Caco-2 (cell line): ENCODE results near the gene CABP7. TPM values are rescaled to one million over a fixed set of nuclear protein-coding genes. Genes with fewer than 3 reads are reported as not detected.

Source experiments
- BruUV-seq: library from RNA; stranded (reverse); fragments of 400-500 nt; replicated peaks from 2 replicates; lab custom pipeline; 2021; lab: Mats Ljungman, UMichigan
- CTCF ChIA-PET: fragments of 300-600 bp; sonication (Branson Sonifier 250); formaldehyde crosslinking; loops from one replicate; lab custom pipeline; 2022; ENCODE audit warnings: antibody characterized with exemption; lab: Charles Lee
- POLR2A ChIA-PET: fragments of 300-600 bp; sonication (Branson Sonifier 250); formaldehyde crosslinking; loops from one replicate; lab custom pipeline; 2022; ENCODE audit warnings: antibody characterized with exemption; lab: Charles Lee
- DNase-seq, 2 experiments: peaks; one replicate each; pipeline versions ENCODE4 v3.0.0 to v3.0.0-alpha.2; 2020 to 2022
- H3K27me3 ChIP-seq: replicated peaks from 2 replicates; pipeline ENCODE4 v1.6.0; 2011; ENCODE audit warnings: low read length; ENCODE audit not compliant: control insufficient read depth, insufficient read depth
- H3K36me3 ChIP-seq: 2 replicates; pipeline ENCODE4 v1.5.1; 2011; ENCODE audit warnings: low read length; ENCODE audit not compliant: control insufficient read depth, insufficient read depth
- H3K4me1 ChIP-seq: fragments of 250-450 bp; sonication (Bioruptor Pico); 2 replicates; pipeline ENCODE4 v1.5.1; 2020; ENCODE audit warnings: mild to moderate bottlenecking
- H3K4me3 ChIP-seq: 2 replicates; pipeline ENCODE4 v1.5.1; 2011; ENCODE audit warnings: low read depth, mild to moderate bottlenecking, control low read depth, low read length
- H3K9me3 ChIP-seq: fragments of 250-450 bp; sonication (Bioruptor Pico); 2 replicates; pipeline ENCODE4 v1.5.1; 2020; ENCODE audit warnings: mild to moderate bottlenecking, moderate library complexity
- H3K27ac Mint-ChIP-seq: one replicate; pipeline ENCODE4 v1.8.0; 2022; ENCODE audit warnings: mixed read lengths; ENCODE audit not compliant: unreplicated experiment
- H3K27me3 Mint-ChIP-seq: one replicate; pipeline ENCODE4 v1.8.0; 2022; ENCODE audit warnings: mixed read lengths; ENCODE audit not compliant: insufficient read depth, unreplicated experiment
- H3K36me3 Mint-ChIP-seq: one replicate; pipeline ENCODE4 v1.8.0; 2022; ENCODE audit warnings: mild to moderate bottlenecking, mixed read lengths; ENCODE audit not compliant: insufficient read depth, unreplicated experiment
- H3K4me1 Mint-ChIP-seq: one replicate; pipeline ENCODE4 v1.8.0; 2022; ENCODE audit warnings: low read depth, mixed read lengths; ENCODE audit not compliant: unreplicated experiment
- H3K4me3 Mint-ChIP-seq: one replicate; pipeline ENCODE4 v1.8.0; 2022; ENCODE audit warnings: mild to moderate bottlenecking, moderate library complexity, mixed read lengths; ENCODE audit not compliant: unreplicated experiment
- H3K9me3 Mint-ChIP-seq: one replicate; pipeline ENCODE4 v1.8.0; 2022; ENCODE audit warnings: mixed read lengths; ENCODE audit not compliant: unreplicated experiment
- CTCF ChIP-seq, 2 experiments: fragments of 200-600 bp in 1 of 2; IDR thresholded peaks; 1 replicate in 1 of 2; 2 replicates in 1 of 2; pipeline versions ENCODE4 v1.5.1 to v1.8.0; 2011 to 2022; ENCODE audit warnings: antibody characterized with exemption in 1 of 2, control low read depth in 1 of 2, inconsistent platforms in 1 of 2, low read depth in 1 of 2, low read length in 1 of 2, mild to moderate bottlenecking in 1 of 2, moderate library complexity in 1 of 2; ENCODE audit not compliant: insufficient read depth in 1 of 2, severe bottlenecking in 1 of 2, unreplicated experiment in 1 of 2
- intact Hi-C: fragments of 100-400 bp; cut with micrococcal nuclease; formaldehyde crosslinking; loops from one replicate; pipeline ENCODE4 v1.10.0; 2022; ENCODE audit not compliant: unreplicated experiment
- total RNA-seq: library from RNA; stranded (reverse); gene quantifications from 2 replicates; pipeline ENCODE4 v1.2.3, GENCODE V29; 2022

The CABP7 gene
- total RNA-seq, 1 experiment from 2014 or later = not detected

GRCh38 chr22:29712119-29712518 is 7.7 kb upstream of the CABP7 start:
- Mint-ChIP-seq H3K9me3 (no peaks in the 10 kb centered on the region), H3K4me1 (no peaks in the 10 kb centered on the region), H3K4me3 (no peak overlapping the region), H3K27ac (no peak overlapping the region), H3K36me3 (no peaks in the 10 kb centered on the region), H3K27me3 (peaks cover 10% of the 10 kb centered on the region)
- peaks cover 1% of the 10 kb centered on the region for H3K27me3 ChIP-seq
- ChIA-PET CTCF (interaction anchor here (0.5 to 0.7 kb wide), 3 partner anchors 8 to 56 kb away, joined by 3 to 6 read pairs (median 4); no protein-coding TSS in a partner anchor), POLR2A (no interaction called here)
- BruUV-seq = no TSS peak
- no peaks in the 10 kb centered on the region for H3K36me3 ChIP-seq
- no peaks in the 10 kb centered on the region for H3K4me1 ChIP-seq
- intact Hi-C loops = no loop called here
- no peaks in the 10 kb centered on the region for H3K9me3 ChIP-seq
- no peak for DNase-seq
- no peak overlapping the region for H3K4me3 ChIP-seq
- no peak for TF ChIP-seq CTCF (IDR thresholded peaks at IDR 0.05; ENCODE audit: insufficient read depth in 1 of 2, low read depth in 1 of 2, low read length in 1 of 2, severe bottlenecking in 1 of 2, unreplicated experiment in 1 of 2)

GRCh38 chr22:29713156-29713727 is 6.6 kb upstream of the CABP7 start:
- DNase-seq = no peak
- no peak overlapping the region for H3K4me3 Mint-ChIP-seq
- TF ChIP-seq CTCF (IDR thresholded peaks at IDR 0.05; ENCODE audit: insufficient read depth in 1 of 2, low read depth in 1 of 2, low read length in 1 of 2, severe bottlenecking in 1 of 2, unreplicated experiment in 1 of 2) = no peak
- H3K4me1 ChIP-seq = no peaks in the 10 kb centered on the region
- H3K4me3 ChIP-seq = no peak overlapping the region
- no TSS peak for BruUV-seq
- peaks cover 1% of the 10 kb centered on the region for H3K27me3 ChIP-seq
- no peaks in the 10 kb centered on the region for H3K9me3 ChIP-seq
- ChIA-PET CTCF (no interaction called here), POLR2A (no interaction called here)
- H3K4me1 Mint-ChIP-seq = no peaks in the 10 kb centered on the region
- H3K36me3 ChIP-seq = no peaks in the 10 kb centered on the region
- no peaks in the 10 kb centered on the region for H3K36me3 Mint-ChIP-seq
- no peaks in the 10 kb centered on the region for H3K9me3 Mint-ChIP-seq
- intact Hi-C loops = no loop called here
- no peak overlapping the region for H3K27ac Mint-ChIP-seq
- peaks cover 10% of the 10 kb centered on the region for H3K27me3 Mint-ChIP-seq

GRCh38 chr22:29715240-29715639 is 4.6 kb upstream of the CABP7 start:
- intact Hi-C loops = no loop called here
- no peaks in the 10 kb centered on the region for H3K36me3 ChIP-seq
- no peak for TF ChIP-seq CTCF (IDR thresholded peaks at IDR 0.05; ENCODE audit: insufficient read depth in 1 of 2, low read depth in 1 of 2, low read length in 1 of 2, severe bottlenecking in 1 of 2, unreplicated experiment in 1 of 2)
- no peaks in the 10 kb centered on the region for H3K4me1 ChIP-seq
- H3K4me3 Mint-ChIP-seq = no peak overlapping the region
- no peaks in the 10 kb centered on the region for H3K9me3 ChIP-seq
- no peaks in the 10 kb centered on the region for H3K4me1 Mint-ChIP-seq
- no peak overlapping the region for H3K27ac Mint-ChIP-seq
- H3K27me3 ChIP-seq = peaks cover 1% of the 10 kb centered on the region
- no peaks in the 10 kb centered on the region for H3K9me3 Mint-ChIP-seq
- H3K4me3 ChIP-seq = no peak overlapping the region
- no peaks in the 10 kb centered on the region for H3K36me3 Mint-ChIP-seq
- POLR2A ChIA-PET = no interaction called here
- no peak for DNase-seq
- peaks cover 15% of the 10 kb centered on the region for H3K27me3 Mint-ChIP-seq
- BruUV-seq = no TSS peak
- CTCF ChIA-PET = no interaction called here
